HepG2 (cell line): ENCODE measurements around the gene COPB2. TPM values are rescaled to one million over a fixed set of nuclear protein-coding genes. Genes with fewer than 3 reads are reported as not detected.

ENCODE experiments used
- ARID3A ChIP-seq: IDR thresholded peaks from 2 replicates; pipeline ENCODE4 v1.6.1; 2012; ENCODE audit warnings: low read depth, low read length, improper control_type of control experiment
- NFYB ChIP-seq: sonication (generic); formaldehyde crosslinking; IDR thresholded peaks from 2 replicates; pipeline ENCODE4 v1.4.0; 2020; ENCODE audit warnings: missing genetic modification reagents
- RAD21 ChIP-seq: fragments of 450-650 bp; formaldehyde crosslinking; IDR thresholded peaks from 2 replicates; pipeline ENCODE4 v1.5.0; 2020; ENCODE audit warnings: mild to moderate bottlenecking
- TIGD3 ChIP-seq: sonication (generic); formaldehyde crosslinking; IDR thresholded peaks from 2 replicates; pipeline ENCODE4 v1.5.1; 2020; ENCODE audit warnings: mild to moderate bottlenecking, missing genetic modification reagents, borderline replicate concordance
- UBTF ChIP-seq: sonication (generic); formaldehyde crosslinking; IDR thresholded peaks from 2 replicates; pipeline ENCODE4 v1.4.0; 2020; ENCODE audit warnings: mild to moderate bottlenecking, missing genetic modification reagents
- ZBTB44 ChIP-seq: sonication (generic); formaldehyde crosslinking; IDR thresholded peaks from 2 replicates; pipeline ENCODE4 v1.4.0; 2020; ENCODE audit warnings: missing genetic modification reagents
- ZNF343 ChIP-seq: sonication (generic); formaldehyde crosslinking; IDR thresholded peaks from 2 replicates; pipeline ENCODE4 v1.4.0; 2020; ENCODE audit warnings: mild to moderate bottlenecking, missing genetic modification reagents
- ZNF784 ChIP-seq: sonication (generic); formaldehyde crosslinking; IDR thresholded peaks from 2 replicates; pipeline ENCODE4 v1.5.1; 2020; ENCODE audit warnings: missing genetic modification reagents, mild to moderate bottlenecking, borderline replicate concordance
- ZNF891 ChIP-seq: sonication (generic); formaldehyde crosslinking; IDR thresholded peaks from 2 replicates; pipeline ENCODE4 v1.5.0; 2020; ENCODE audit warnings: mild to moderate bottlenecking, missing genetic modification reagents
- polyA plus RNA-seq, 8 experiments: library from polyadenylated mRNA; depleted of rRNA in 3 of 8; stranded (reverse) in 7 of 8; unstranded in 1 of 8; fragments of >200 nt; fragmentation: Illumina TruSeq in 4 of 8; extraction: Trizol in 4 of 8; gene quantifications; 2 replicates each; pipeline versions ENCODE4 v1.2.1 to v1.2.3, GENCODE V29; 2011 to 2016; ENCODE audit warnings: low read depth in 4 of 8, missing spikeins in 1 of 8, mixed read lengths in 1 of 8; ENCODE audit not compliant: insufficient read depth in 1 of 8
- total RNA-seq, 5 experiments: library from RNA; depleted of rRNA; stranded (reverse); fragments of >200 nt; fragmentation: Illumina TruSeq; extraction: Trizol; gene quantifications; 2 replicates each; pipeline ENCODE4 v1.2.3, GENCODE V29; 2016; ENCODE audit warnings: low read depth in 1 of 5

Gene COPB2
- total and polyA plus RNA-seq, 2 of the 13 experiments (the other 11 are each of a cell fraction or from before 2014, with no cell fraction given), result 83.3 to 217 TPM

GRCh38 chr3:139388821-139389551 is 461 bp downstream of the COPB2 start (continued):
- TF ChIP-seq UBTF, result 0 out of 2 replicates have a peak, but pooled peaks have one; percentile 69
- TF ChIP-seq RAD21 (CRISPR knock-in tag), result peak; percentile 63
- peak; percentile 81; the same call in 1 of the 2 replicates for TF ChIP-seq ZBTB44
- TF ChIP-seq ZNF784 (CRISPR knock-in tag), result peak; percentile 32; the same call in 1 of the 2 replicates
- TF ChIP-seq ZNF891 (CRISPR knock-in tag), result peak; percentile 91; the same call in 1 of the 2 replicates
- TF ChIP-seq ZNF343 (CRISPR knock-in tag), result peak; percentile 63; the same call in 1 of the 2 replicates
- no peak for TF ChIP-seq TIGD3
- no peak for TF ChIP-seq NFYB (CRISPR knock-in tag)
- peak; percentile 8; the same call in 1 of the 2 replicates for TF ChIP-seq ARID3A
